GM12865 (cell line): Measurements from ENCODE around the gene SERPINB11.

Experiments
- DNase-seq: peaks from one replicate; pipeline ENCODE4 v3.0.0; 2010; ENCODE audit warnings: low read depth
- H3K4me3 ChIP-seq: 2 replicates; pipeline ENCODE4 v1.5.1; 2011; ENCODE audit warnings: mild to moderate bottlenecking, low read depth, low read length, control low read depth
- TF ChIP-seq, protein P1 (sequence below): IDR thresholded peaks from 2 replicates; pipeline ENCODE4 v1.5.1; 2011; ENCODE audit warnings: low read length, control low read depth, low read depth, inconsistent platforms; ENCODE audit not compliant: insufficient read depth; ENCODE audit errors: missing control alignments

SERPINB11 gene

DNA sequence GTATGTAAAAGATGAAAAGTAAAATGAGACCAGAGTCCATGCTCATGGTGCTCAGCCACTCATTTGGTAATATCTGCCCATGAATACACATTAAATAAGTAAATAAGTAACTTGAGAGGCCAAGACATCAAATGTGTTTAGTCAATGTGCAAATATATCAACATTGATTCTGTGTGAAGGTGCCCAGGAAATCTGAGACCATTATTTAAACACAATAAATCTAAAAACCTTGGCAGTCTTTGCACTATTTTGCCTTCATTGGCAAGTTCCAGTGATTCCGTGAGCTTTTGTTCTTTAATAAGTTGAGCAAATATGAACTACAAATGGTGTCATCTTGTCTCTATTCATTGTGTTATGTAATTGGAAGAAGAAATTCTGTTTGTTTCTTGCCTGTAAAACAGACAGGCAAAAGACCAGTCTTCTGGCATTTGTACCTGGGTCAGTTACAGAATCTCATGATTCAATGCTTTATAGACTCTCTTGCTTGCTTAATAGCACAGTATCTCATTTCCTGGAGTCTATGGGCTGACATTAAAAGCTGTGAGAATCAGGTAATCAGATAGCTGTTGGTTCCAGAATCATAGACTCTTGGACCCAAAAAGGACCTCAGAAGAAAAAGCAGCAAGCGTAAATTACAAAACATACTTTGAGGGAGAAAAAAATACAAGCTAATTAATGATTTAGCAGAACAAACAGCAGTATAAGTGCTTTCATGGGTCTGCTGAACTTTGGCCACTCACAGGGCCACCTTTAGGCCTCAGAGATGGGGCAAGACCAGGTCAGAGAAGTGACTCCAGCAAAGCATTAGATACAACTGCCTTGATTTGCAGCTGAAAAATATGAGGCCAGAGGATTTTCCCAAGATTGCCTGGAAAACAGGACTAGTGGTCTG lies 21.1 kb upstream of the SERPINB11 start:
- TF ChIP-seq, protein P1, sequence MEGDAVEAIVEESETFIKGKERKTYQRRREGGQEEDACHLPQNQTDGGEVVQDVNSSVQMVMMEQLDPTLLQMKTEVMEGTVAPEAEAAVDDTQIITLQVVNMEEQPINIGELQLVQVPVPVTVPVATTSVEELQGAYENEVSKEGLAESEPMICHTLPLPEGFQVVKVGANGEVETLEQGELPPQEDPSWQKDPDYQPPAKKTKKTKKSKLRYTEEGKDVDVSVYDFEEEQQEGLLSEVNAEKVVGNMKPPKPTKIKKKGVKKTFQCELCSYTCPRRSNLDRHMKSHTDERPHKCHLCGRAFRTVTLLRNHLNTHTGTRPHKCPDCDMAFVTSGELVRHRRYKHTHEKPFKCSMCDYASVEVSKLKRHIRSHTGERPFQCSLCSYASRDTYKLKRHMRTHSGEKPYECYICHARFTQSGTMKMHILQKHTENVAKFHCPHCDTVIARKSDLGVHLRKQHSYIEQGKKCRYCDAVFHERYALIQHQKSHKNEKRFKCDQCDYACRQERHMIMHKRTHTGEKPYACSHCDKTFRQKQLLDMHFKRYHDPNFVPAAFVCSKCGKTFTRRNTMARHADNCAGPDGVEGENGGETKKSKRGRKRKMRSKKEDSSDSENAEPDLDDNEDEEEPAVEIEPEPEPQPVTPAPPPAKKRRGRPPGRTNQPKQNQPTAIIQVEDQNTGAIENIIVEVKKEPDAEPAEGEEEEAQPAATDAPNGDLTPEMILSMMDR = no peak
- no peak overlapping the region for H3K4me3 ChIP-seq
- DNase-seq = no peak

DNA sequence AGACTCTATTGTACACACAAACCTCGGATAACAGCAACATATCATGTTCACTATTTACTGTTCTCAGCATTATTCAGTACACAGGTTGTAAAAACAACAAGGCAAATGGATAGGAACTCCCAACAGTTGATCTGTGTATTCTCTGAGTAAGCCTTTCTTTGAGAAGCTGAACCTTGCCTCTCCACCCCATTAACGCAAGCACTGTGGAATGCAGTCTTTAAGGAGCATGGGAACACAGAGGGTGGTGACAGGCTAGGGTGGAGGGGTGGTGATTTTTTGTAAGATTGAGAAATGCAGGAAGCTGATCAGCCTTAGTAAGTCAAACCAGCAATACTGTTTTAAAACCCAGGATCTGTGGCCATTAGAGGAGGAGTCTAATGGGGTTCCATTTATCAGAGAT lies 19.6 kb upstream of the SERPINB11 start:
- TF ChIP-seq, protein P1 = no peak
- no peak for DNase-seq
- no peak overlapping the region for H3K4me3 ChIP-seq

DNA sequence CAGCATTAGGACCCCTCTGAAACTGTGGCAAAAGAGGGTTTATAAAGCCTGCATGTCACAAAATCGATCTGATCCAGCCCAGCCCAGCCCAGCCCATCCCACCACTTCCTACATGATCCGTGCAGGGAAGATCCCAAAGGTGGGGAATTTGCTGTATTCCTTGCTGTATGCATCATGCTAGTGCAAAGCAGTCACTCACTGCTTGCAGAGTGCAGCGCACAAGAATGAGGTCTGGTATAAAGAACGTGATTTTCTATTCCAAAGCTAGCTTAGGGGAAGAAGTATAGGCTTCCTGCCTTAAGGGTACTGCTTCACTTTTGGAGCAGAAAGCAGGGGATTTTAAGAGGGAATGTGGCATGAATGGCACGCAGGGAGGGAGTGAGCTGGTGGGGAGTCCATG lies 18.9 kb upstream of the SERPINB11 start:
- TF ChIP-seq, protein P1 = no peak
- DNase-seq = no peak
- H3K4me3 ChIP-seq = no peak overlapping the region

DNA sequence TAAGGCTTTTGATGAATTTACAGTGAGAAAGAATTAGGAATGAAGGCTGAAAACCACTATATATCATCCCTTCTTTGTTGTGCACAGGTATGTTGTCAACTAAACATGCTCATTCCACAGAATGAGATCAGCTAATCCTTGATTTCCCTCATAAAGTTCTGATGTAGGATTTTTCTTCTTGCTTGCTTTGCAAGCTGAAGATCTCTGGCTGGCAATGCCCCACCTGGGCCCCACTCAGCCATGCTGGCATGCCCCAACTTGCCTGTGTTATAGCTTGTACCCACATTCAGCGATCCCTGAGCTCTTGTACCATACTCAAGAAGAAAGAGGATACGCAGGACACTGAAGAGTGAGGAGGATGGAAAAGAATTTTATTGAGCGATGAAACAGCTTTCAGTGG lies 18.0 kb upstream of the SERPINB11 start:
- no peak overlapping the region for H3K4me3 ChIP-seq
- TF ChIP-seq, protein P1 = no peak
- no peak for DNase-seq

DNA sequence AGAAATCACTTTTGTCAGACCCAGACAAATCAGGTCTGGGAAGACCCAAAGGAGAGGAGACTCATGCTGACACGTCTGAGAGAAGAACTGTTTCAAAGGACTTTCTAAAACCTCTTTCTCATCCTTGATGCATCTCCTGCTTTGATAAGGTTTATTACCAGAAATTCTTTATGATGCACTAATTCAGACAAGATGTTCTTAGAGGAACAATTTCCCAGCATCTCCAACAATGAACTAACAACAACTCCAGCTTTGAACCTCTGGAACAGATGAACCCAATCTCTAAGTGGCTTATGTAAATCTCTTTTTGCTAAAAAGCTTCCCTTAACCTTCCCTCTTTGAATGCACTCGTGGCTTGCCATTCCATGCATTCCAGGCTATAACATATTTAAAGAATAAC lies 15.9 kb upstream of the SERPINB11 start:
- TF ChIP-seq, protein P1 = no peak
- no peak overlapping the region for H3K4me3 ChIP-seq
- no peak for DNase-seq

DNA sequence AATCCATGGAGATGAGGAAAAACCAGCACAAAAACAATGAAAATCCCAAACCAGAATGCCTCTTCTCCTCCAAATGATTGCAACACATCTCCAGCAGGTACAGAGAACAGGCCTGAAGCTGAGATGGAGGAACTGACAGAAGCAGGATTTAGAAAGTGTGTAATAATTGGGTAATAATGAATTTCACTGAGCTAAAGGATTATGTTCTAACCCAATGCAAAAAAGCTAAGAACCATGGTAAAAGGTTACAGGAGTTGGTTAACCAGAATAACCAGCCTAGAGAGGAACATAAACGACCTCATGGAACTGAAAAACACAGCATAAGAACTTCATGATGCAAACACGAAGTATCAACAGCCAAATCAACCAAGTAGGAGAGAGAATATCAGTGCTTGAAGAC lies 13.7 kb upstream of the SERPINB11 start:
- no peak for DNase-seq
- no peak overlapping the region for H3K4me3 ChIP-seq
- TF ChIP-seq, protein P1 = no peak
